ENCODE results near the gene STYXL1. TPM values are rescaled to one million over a fixed set of nuclear protein-coding genes. Genes with fewer than 3 reads are reported as not detected.

The STYXL1 gene
- total RNA-seq, 4 donors from 2014 or later = 10.0 to 31.5 (median 17.3) TPM

DNA sequence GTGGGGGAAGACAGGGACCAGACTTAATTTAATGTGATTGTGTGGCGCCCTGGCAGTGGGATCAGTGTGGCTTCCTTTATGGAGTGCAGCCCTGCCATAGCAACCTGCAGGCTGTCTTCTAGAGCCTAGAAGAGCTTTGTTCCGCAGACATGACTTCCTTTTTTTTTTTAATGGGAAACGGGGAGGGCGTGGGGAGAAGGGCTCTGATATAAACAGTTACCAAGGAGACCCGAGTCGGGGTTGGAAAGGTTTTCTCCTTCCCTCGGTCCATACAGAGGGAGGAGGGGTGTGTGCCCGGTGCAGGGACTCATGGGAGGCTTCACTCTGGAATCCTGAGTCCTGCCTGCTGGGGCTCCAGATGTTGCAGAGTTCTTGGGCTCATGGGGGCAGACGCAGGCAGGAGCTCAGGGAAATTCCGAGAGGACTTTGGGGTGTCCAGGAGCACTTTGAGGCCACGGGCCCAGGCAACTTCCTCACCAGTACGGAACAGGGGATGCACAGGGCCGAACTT, 80.3 kb downstream of the STYXL1 start:
- ATAC-seq (no peak), DNase-seq (peak in 1 of 2 donors; percentile 27)
- no peaks in the 10 kb centered on the region for H3K9me3 ChIP-seq
- intact Hi-C loops (cut with DNase I; ENCODE audit: low total_unique reads) = loop anchor here (2.0 to 10.0 kb wide), 3 partner anchors 41 to 1483 kb away; partner anchors contain the start of gene POR
- peaks cover 71 to 87% of the 10 kb centered on the region in 2 donors for H3K4me1 ChIP-seq
- H3K36me3 ChIP-seq = peaks cover 0 to 1% of the 10 kb centered on the region in 2 donors
- H3K4me3 ChIP-seq = peak overlapping the region in 1 of 4 donors; percentile 54
- in situ Hi-C loops (cut with MboI; ENCODE audit: low sequenced_read_pairs in 4 of 4) = no loop called here
- no peaks in the 10 kb centered on the region for H3K27me3 ChIP-seq
- TF ChIP-seq, protein P1, sequence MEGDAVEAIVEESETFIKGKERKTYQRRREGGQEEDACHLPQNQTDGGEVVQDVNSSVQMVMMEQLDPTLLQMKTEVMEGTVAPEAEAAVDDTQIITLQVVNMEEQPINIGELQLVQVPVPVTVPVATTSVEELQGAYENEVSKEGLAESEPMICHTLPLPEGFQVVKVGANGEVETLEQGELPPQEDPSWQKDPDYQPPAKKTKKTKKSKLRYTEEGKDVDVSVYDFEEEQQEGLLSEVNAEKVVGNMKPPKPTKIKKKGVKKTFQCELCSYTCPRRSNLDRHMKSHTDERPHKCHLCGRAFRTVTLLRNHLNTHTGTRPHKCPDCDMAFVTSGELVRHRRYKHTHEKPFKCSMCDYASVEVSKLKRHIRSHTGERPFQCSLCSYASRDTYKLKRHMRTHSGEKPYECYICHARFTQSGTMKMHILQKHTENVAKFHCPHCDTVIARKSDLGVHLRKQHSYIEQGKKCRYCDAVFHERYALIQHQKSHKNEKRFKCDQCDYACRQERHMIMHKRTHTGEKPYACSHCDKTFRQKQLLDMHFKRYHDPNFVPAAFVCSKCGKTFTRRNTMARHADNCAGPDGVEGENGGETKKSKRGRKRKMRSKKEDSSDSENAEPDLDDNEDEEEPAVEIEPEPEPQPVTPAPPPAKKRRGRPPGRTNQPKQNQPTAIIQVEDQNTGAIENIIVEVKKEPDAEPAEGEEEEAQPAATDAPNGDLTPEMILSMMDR (IDR thresholded peaks at IDR 0.05 in 4 of 5, conservative IDR thresholded peaks at IDR 0.05 in 1 of 5) = no peak
- TF ChIP-seq POLR2A (IDR thresholded peaks at IDR 0.05) = no peak
- H3K27ac ChIP-seq = peak overlapping the region; percentile 91 to 97 (median 94)

DNA sequence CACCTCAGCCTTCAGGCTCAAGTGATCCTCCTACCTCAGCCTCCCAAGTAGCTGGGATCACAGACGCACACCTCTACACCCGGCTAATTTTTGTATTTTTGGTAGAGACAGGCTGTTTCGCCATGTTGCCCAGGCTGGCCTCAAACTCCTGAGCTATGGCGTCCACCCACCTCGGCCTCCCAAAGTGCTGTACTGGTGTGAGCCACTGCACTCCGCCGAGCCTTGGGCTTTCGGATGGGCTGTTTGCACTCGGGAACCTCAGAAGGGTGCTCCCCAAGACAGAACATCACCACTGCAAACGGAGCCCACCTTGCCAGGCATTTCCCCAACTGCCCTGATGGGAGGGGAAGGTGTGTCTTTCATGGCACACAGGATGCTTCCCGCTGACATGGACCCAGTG, 80.7 kb downstream of the STYXL1 start:
- H3K4me1 ChIP-seq = peaks cover 76 to 87% of the 10 kb centered on the region in 2 donors
- intact Hi-C loops (cut with DNase I; ENCODE audit: low total_unique reads) (loop anchor here (2.0 to 10.0 kb wide), 3 partner anchors 40 to 1482 kb away; partner anchors contain the start of gene POR), in situ Hi-C loops (cut with MboI; ENCODE audit: low sequenced_read_pairs in 4 of 4) (no loop called here)
- peak overlapping the region in 3 of 4 donors; percentile 38 to 54 (median 49) for H3K4me3 ChIP-seq
- no peaks in the 10 kb centered on the region for H3K9me3 ChIP-seq
- no peaks in the 10 kb centered on the region for H3K36me3 ChIP-seq
- peak overlapping the region; percentile 91 to 97 (median 94) for H3K27ac ChIP-seq
- ATAC-seq = no peak
- DNase-seq = no peak
- H3K27me3 ChIP-seq = no peaks in the 10 kb centered on the region
- TF ChIP-seq POLR2A (IDR thresholded peaks at IDR 0.05) = no peak
- TF ChIP-seq, protein P1 (IDR thresholded peaks at IDR 0.05 in 4 of 5, conservative IDR thresholded peaks at IDR 0.05 in 1 of 5) = no peak

DNA sequence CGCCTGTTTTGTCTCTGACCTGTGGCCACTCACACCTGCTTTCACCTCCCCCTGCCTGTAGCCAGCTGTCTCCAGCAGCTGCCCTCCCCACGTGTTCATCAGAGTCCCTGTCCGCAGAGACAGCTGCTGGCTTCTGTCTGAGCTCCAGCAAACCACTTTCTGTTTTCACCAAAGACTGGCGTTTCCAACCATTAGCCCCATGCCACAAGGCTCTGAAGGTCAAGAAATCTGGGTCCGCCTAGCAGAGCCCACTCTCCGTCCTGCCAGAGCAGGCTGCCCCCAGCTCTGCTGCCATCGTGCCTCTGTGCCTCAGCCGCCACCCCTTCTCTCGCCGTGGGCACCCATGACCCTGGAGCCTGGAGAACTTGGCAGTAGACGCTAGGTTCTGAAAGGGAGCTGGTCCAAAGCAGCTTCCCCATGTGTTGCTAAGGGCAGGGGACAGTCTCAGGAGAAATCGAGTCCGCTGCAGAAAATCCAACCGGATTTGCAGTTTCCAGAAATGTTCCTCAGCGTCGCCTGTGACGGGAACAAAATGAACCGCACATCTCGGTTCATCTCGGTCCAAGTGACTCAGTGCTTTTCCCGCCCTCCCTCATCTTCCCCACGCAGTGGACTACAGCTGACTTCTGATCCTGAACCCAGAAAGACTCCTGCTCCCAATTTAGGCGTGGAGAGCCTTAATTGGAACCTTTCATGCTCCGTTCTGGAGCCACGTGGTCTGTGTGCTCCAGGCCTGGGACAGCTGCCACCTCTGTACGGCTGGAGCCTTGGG, 81.4 kb downstream of the STYXL1 start:
- Histone ChIP-seq H3K27me3 (no peaks in the 10 kb centered on the region), H3K4me1 (peaks cover 76 to 86% of the 10 kb centered on the region in 2 donors), H3K27ac (peak overlapping the region; percentile 91 to 97 (median 94)), H3K36me3 (no peaks in the 10 kb centered on the region), H3K9me3 (no peaks in the 10 kb centered on the region), H3K4me3 (peak overlapping the region; percentile 38 to 61 (median 52))
- DNase-seq (peak; percentile 91 to 92), ATAC-seq (peak; percentile 72 to 75)
- intact Hi-C loops (cut with DNase I; ENCODE audit: low total_unique reads) (loop anchor here (1.0 to 10.0 kb wide), 4 partner anchors 15 to 1482 kb away; partner anchors contain the start of gene POR), in situ Hi-C loops (cut with MboI; ENCODE audit: low sequenced_read_pairs in 4 of 4) (no loop called here)
- peak; percentile 51 to 76 for TF ChIP-seq POLR2A (IDR thresholded peaks at IDR 0.05)
- TF ChIP-seq, protein P1 (IDR thresholded peaks at IDR 0.05 in 4 of 5, conservative IDR thresholded peaks at IDR 0.05 in 1 of 5) = no peak

DNA sequence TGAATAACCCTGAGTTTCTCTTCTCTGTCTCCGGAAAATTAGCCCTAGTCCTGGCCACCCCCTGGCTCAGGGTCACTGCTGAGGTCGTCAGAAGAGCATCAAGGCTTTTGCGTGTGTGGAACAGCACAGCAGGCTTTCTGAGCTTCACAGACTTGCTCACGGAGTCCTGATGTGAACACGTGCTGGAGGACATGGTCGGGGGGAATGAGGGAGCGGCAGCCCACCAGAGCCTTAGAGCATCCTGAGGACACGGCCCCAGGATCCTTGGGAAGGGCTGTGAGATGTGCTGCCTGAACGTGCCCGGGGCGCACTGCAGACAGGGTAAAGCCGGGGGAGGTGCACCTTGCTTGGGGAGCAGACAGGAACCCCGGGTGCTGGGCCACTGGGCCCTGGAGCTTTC, 82.2 kb downstream of the STYXL1 start:
- Histone ChIP-seq H3K4me3 (peak overlapping the region in 2 of 4 donors; percentile 49 to 61), H3K27ac (peak overlapping the region; percentile 91 to 97 (median 94)), H3K9me3 (no peaks in the 10 kb centered on the region), H3K36me3 (no peaks in the 10 kb centered on the region), H3K4me1 (peaks cover 73 to 82% of the 10 kb centered on the region in 2 donors), H3K27me3 (no peaks in the 10 kb centered on the region)
- no peak for ATAC-seq
- intact Hi-C loops (cut with DNase I; ENCODE audit: low total_unique reads) (loop anchor here (1.0 to 10.0 kb wide), 4 partner anchors 14 to 1481 kb away; partner anchors contain the start of gene POR), in situ Hi-C loops (cut with MboI; ENCODE audit: low sequenced_read_pairs in 4 of 4) (no loop called here)
- no peak for DNase-seq
- TF ChIP-seq POLR2A (IDR thresholded peaks at IDR 0.05) = no peak
- TF ChIP-seq, protein P1 (IDR thresholded peaks at IDR 0.05 in 4 of 5, conservative IDR thresholded peaks at IDR 0.05 in 1 of 5) = no peak

Data from gastrocnemius medialis (tissue), 4 donors.